Calu3 (cell line): ENCODE results near the gene ZKSCAN5. TPM values are rescaled to one million over a fixed set of nuclear protein-coding genes. Genes with fewer than 3 reads are reported as not detected.

Experiments
- Bru-seq: library from RNA; stranded (reverse); fragments of 400-500 nt; gene quantifications from one replicate; lab custom pipeline; 2021; lab: Mats Ljungman, UMichigan
- BruChase-seq, 2 experiments: library from RNA; stranded (reverse); fragments of 400-500 nt; gene quantifications; one replicate each; lab custom pipeline; 2021; lab: Mats Ljungman, UMichigan
- BruUV-seq: library from RNA; stranded (reverse); fragments of 400-500 nt; replicated peaks from 2 replicates; lab custom pipeline; 2021; lab: Mats Ljungman, UMichigan
- CTCF ChIA-PET: fragments of 300-600 bp; sonication (Branson Sonifier 250); formaldehyde crosslinking; loops from one replicate; lab custom pipeline; 2022; ENCODE audit warnings: antibody characterized with exemption; lab: Charles Lee
- DNase-seq: peaks from one replicate; pipeline ENCODE4 v3.0.0; 2022
- H3K27ac Mint-ChIP-seq: one replicate; pipeline ENCODE4 v1.8.0; 2022; ENCODE audit warnings: mixed read lengths; ENCODE audit not compliant: unreplicated experiment
- H3K27me3 Mint-ChIP-seq: one replicate; pipeline ENCODE4 v1.8.0; 2022; ENCODE audit warnings: mixed read lengths; ENCODE audit not compliant: unreplicated experiment
- H3K36me3 Mint-ChIP-seq: one replicate; pipeline ENCODE4 v1.8.0; 2022; ENCODE audit warnings: mild to moderate bottlenecking, moderate library complexity, mixed read lengths; ENCODE audit not compliant: insufficient read depth, unreplicated experiment
- H3K4me1 Mint-ChIP-seq: one replicate; pipeline ENCODE4 v1.8.0; 2022; ENCODE audit warnings: mild to moderate bottlenecking, low read depth, mixed read lengths; ENCODE audit not compliant: unreplicated experiment
- H3K4me3 Mint-ChIP-seq: one replicate; pipeline ENCODE4 v1.8.0; 2022; ENCODE audit warnings: mild to moderate bottlenecking, low read depth, moderate library complexity, mixed read lengths; ENCODE audit not compliant: unreplicated experiment
- H3K9me3 Mint-ChIP-seq: one replicate; pipeline ENCODE4 v1.8.0; 2022; ENCODE audit warnings: low read depth, mixed read lengths; ENCODE audit not compliant: unreplicated experiment
- CTCF ChIP-seq: fragments of 200-600 bp; IDR thresholded peaks from one replicate; pipeline ENCODE4 v1.8.0; 2022; ENCODE audit warnings: antibody characterized with exemption; ENCODE audit not compliant: unreplicated experiment
- intact Hi-C: fragments of 100-400 bp; cut with micrococcal nuclease; formaldehyde crosslinking; loops from one replicate; pipeline ENCODE4 v1.10.0; 2022; ENCODE audit not compliant: unreplicated experiment
- long read RNA-seq: library from polyadenylated mRNA; stranded (forward); transcript quantifications from one replicate; pipeline ENCODE4 v2.0.0, GENCODE V29; 2022
- total RNA-seq: library from RNA; stranded (reverse); gene quantifications from 2 replicates; pipeline ENCODE4 v1.2.3, GENCODE V29; 2022

Gene ZKSCAN5
- 6.1 and 6.6 TPM in 2 replicates for total RNA-seq
- Bru-seq, nascent RNA = percentile 56 among the genes with signal in this experiment
- percentile 58 among the genes with signal in this experiment for BruChase-seq, experiment 1, labeled RNA remaining after a 6-hour chase
- BruChase-seq, experiment 2, labeled RNA remaining after a 2-hour chase = percentile 60 among the genes with signal in this experiment
- long read RNA-seq, full-length matches to known transcripts = 1 of 3 reads
- long read RNA-seq, partial matches to known transcripts = 1 of 3 reads
- long read RNA-seq, other reads (novel, unspliced or antisense) = 1 of 3 reads

- H3K9me3 Mint-ChIP-seq = no peaks in the 10 kb centered on the region
- BruUV-seq = no TSS peak
- peaks cover 8% of the 10 kb centered on the region for H3K4me1 Mint-ChIP-seq
- peak within 1 kb of the TSS; percentile 83 for H3K4me3 Mint-ChIP-seq
- H3K36me3 Mint-ChIP-seq = peaks cover 35% of the 10 kb centered on the region
- TF ChIP-seq CTCF = no peak
- peak; percentile 96 for DNase-seq
- intact Hi-C loops = no loop called here
- peak within 1 kb of the TSS; percentile 74 for H3K27ac Mint-ChIP-seq
- CTCF ChIA-PET = interaction anchor here (0.9 to 1.0 kb wide), 2 partner anchors 74 to 76 kb away, joined by 3 to 4 read pairs; no protein-coding TSS in a partner anchor
- no peaks in the 10 kb centered on the region for H3K27me3 Mint-ChIP-seq
Measured at GRCh38 chr7:99504603-99505323, at the start of gene ZKSCAN5. Gene ZKSCAN5 (plus strand): TSS chr7:99504662. CDS start chr7:99506045, 1,383 bp downstream.

GRCh38 chr7:99455874-99456273 lies 48.6 kb upstream of the ZKSCAN5 start:
- H3K27ac Mint-ChIP-seq = no peak overlapping the region
- no TSS peak for BruUV-seq
- no peak for TF ChIP-seq CTCF
- CTCF ChIA-PET = no interaction called here
- peaks cover 36% of the 10 kb centered on the region for H3K36me3 Mint-ChIP-seq
- no peak overlapping the region for H3K4me3 Mint-ChIP-seq
- H3K9me3 Mint-ChIP-seq = no peaks in the 10 kb centered on the region
- no peaks in the 10 kb centered on the region for H3K27me3 Mint-ChIP-seq
- no peak for DNase-seq
- H3K4me1 Mint-ChIP-seq = no peaks in the 10 kb centered on the region
- intact Hi-C loops = no loop called here

DNA sequence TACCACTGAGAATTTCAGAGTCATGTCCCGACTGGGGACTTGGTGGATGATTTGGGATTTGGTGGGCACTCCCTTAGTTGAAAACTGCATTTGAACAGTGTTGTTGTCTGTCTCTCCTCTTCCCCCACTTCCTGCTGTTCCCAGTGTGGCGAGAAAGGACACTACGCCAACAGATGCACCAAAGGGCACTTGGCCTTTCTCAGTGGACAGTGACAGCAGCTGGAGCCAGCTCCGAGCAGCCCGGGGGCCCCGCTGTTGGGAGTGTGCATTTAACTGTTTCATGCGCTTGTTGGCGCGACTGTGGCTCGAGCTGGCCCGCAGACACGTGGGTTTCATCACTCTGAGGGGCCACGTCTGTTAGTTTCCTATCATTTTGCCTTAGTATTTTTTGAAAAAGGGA lies 48.2 kb upstream of the ZKSCAN5 start:
- Mint-ChIP-seq H3K4me3 (no peak overlapping the region), H3K4me1 (no peaks in the 10 kb centered on the region)
- no TSS peak for BruUV-seq

More for the DNA sequence above, 48.2 kb upstream of the ZKSCAN5 start:
- Mint-ChIP-seq H3K9me3 (no peaks in the 10 kb centered on the region), H3K27me3 (no peaks in the 10 kb centered on the region), H3K36me3 (peaks cover 33% of the 10 kb centered on the region), H3K27ac (no peak overlapping the region)
- no peak for DNase-seq
- TF ChIP-seq CTCF = no peak
- intact Hi-C loops = no loop called here
- CTCF ChIA-PET = no interaction called here
